GM12873 (cell line): ENCODE measurements around the gene PWP1.

ENCODE experiments used
- CTCF ChIP-seq: IDR thresholded peaks from 2 replicates; pipeline ENCODE4 v1.5.1; 2012; ENCODE audit warnings: low read depth, mild to moderate bottlenecking, moderate library complexity, low read length, control low read depth; ENCODE audit not compliant: insufficient read depth; ENCODE audit errors: missing control alignments

The PWP1 gene

DNA sequence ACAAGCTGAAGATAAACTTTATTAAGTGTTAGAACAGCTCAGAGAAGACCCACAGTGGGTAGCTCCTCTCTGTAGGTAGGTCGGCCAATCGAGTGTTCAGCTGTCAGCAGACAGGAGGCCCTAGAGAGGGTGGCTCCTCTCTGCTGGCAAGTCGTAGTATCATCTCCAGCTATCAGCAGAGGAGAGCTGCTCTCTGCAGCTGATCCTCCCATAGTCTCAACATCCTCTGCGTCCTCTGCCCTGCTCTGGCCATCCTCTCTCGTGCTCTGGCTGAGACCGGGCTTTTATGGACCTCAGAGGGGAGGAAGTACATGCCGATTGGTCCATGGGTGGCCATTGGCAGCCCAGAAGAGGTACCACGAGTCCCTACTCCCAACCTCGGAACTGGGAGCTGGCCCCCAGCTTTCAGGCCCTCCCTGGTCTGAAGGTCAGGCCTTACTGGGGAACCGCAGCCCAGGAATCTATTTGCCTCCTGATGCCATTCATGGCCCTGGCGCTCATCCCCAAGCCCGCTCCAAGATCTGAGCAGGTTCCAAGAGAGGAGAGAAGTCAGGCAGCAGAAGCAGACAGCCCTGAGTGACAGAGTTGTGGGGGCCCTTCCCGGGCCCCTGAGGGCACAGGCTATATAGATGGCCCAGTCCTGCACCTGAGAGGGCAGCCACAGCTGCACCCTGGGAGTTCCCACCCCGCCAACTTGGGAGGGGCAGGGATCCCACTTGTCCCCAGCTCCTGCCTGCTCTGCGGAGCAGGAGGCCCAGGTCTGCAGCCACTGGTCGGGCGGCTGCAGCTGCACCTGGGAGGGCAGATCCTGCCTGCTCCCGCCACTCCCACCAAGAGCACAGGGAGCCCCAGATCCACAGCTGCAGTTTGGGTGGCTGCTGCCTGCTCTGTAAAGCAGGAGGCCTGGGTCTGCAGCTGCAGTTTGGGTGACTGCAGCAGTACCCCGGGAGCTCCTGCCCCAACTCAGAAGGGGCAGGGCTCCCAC, 3.5 kb upstream of the PWP1 start:
- no peak for TF ChIP-seq CTCF

GRCh38 chr12:107684029-107684795, 1.4 kb upstream of the PWP1 start:
- TF ChIP-seq CTCF, result no peak

DNA sequence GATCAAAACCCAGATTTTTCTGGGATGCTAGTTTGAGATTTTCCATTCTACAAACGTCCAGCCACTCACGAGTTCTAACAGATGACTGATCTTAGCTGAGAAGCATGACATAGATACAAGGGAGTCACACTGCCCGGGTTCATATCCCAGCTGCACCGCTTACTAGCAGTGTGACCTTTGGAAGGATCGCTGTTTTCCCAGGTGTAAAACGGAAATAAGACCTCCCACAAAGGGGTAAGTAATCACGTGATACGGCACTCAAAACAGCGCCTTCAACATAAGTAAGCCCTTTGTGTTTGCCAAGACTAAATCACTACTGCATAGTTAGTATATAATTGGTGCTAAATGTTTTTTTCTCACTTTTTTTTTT, 624 bp upstream of the PWP1 start:
- no peak for TF ChIP-seq CTCF

- TF ChIP-seq CTCF, result peak; percentile 24
Observed at GRCh38 chr12:107695772-107696171, 10.2 kb downstream of the PWP1 start.

GRCh38 chr12:107702106-107702505, 16.5 kb downstream of the PWP1 start:
- TF ChIP-seq CTCF, result no peak

DNA sequence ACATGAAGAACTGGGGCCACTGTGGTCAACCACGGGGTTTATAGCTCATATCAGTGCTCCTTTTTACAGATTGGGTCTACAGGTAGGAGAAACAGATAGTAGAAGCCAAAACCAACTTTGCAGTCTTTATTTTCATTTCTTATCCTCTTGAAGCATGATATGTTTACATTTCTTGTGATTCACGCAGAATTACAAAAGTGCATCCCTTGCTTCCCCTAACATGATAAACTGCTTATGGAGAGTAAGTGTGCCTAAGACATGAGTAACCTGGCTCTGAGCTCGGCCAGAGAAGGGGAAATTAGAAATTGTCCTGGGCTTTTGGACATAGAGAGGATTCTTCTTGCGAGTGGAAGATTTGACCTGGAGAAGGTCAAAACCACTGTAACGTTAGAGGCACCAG, 18.4 kb downstream of the PWP1 start:
- TF ChIP-seq CTCF, result no peak

- no peak for TF ChIP-seq CTCF
Observed at GRCh38 chr12:107715780-107716179, 30.2 kb downstream of the PWP1 start.
